GM19099 (cell line): Measurements from ENCODE around the gene HOXC11.

Experiments used
- POLR2A ChIP-seq: IDR thresholded peaks from 3 replicates; pipeline ENCODE4 v1.6.1; 2011; ENCODE audit warnings: low read depth; ENCODE audit not compliant: insufficient read length; ENCODE audit errors: extremely low read depth

Gene HOXC11

DNA sequence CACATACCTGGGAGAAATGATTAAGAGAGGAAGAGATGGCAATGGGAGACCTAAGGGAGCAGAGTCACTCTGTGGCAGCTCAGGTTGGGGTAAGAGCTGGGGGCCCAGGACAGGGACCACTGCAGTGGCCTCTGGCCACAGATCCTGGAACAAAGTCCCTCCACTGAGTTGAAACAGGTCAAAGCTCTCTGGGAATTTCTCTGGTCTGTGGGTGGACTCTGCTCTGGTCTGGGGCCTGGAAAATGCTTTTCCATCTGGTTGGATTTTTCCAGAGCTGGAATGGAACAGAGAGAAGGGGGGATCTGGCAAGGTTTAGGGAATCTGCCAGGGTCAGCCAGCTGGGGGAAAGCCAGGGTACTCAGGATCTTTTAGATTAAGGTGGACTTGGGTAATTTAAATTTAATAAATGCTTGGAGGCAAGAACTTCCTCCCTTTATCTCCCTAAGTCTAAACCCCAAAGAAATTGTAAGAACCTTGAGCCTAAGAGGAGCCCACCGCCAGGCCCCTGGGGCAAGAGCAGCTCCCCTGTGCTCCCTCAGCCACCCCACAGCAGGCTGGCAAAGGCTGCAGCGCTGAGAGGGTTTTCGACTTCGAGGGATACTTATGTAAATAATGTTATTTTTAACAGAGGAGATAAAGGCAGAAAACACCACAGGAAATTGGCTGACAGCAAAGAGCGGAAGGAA is 15.8 kb downstream of the HOXC11 start:
- TF ChIP-seq POLR2A, result no peak

- no peak for TF ChIP-seq POLR2A
These were observed 16.5 kb downstream of the HOXC11 start for GRCh38 chr12:53989227-53990113.

GRCh38 chr12:53990311-53991076 is 17.6 kb downstream of the HOXC11 start:
- TF ChIP-seq POLR2A, result no peak

DNA sequence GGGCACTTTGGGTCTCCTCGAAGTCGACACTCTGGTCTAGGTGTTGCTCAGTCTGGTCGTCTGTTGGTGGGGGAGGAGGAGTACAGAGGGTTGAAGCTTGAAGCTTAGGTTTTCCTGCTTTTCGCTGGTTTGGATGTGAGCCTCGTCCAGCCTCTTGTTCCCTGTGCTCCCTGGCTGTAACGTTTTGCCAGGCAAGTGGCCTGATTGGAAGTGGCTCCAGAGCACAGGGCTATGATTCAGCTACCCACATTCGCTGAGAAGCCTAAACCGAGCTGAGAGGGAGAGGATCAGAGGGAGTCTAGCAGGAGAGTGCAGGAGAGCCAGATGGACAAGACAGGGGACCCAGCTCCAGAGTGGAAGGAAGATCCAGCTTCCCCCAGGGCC is 18.1 kb downstream of the HOXC11 start:
- TF ChIP-seq POLR2A, result no peak

- no peak for TF ChIP-seq POLR2A
These were observed 19.5 kb downstream of the HOXC11 start for GRCh38 chr12:53992377-53992889.

- TF ChIP-seq POLR2A, result no peak
These were observed 20.5 kb downstream of the HOXC11 start for GRCh38 chr12:53993162-53994008.

DNA sequence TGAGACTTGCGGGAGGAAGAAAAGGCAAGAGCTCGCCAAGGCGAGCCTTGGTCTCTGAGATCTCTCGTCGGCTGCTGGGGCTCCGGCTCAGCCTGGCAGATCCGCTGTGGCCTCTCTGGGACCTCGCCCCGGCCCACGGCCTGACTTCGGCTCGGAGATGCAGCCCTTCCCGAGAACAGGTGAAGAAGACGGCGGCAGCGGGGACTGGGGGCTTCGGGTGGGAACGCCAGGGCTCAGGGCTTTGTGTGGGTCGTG is 21.0 kb downstream of the HOXC11 start:
- TF ChIP-seq POLR2A, result no peak

DNA sequence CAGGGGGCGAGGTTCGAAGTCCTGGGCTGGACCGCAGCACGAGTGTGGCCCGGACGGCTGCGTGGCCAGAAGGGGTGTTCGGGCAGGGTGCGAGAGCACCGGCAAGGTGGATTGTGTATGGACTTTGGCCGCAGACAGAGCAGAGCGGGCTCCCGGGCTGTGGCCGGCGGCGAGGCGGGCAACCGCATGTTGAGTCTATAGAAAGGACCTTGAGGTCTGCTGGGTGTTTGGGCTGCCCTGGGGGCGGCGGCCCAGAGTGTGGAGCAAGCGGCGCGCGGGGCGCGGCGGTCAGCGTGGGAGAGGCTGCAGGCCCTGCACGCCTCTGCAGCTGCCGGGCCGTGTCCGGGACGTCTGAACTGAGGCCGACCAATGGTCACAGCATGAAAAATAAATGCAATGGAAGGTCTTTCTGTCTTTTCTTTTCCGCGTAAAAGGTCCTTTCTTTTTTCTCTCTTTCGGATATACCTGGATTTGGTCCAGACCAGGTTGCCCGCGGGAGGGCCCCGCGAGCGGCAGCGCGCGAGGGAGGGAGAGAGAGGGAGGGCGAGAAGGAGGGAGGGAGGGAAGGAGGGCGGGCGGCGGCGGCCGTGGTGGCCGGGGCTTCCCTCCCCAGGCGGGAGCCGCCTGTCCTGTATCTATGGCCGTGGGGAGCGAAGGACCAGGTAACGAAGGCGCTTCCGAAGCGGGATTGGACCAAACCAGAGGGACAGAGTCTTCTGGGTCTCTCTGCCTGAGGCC is 21.5 kb downstream of the HOXC11 start:
- TF ChIP-seq POLR2A, result no peak

DNA sequence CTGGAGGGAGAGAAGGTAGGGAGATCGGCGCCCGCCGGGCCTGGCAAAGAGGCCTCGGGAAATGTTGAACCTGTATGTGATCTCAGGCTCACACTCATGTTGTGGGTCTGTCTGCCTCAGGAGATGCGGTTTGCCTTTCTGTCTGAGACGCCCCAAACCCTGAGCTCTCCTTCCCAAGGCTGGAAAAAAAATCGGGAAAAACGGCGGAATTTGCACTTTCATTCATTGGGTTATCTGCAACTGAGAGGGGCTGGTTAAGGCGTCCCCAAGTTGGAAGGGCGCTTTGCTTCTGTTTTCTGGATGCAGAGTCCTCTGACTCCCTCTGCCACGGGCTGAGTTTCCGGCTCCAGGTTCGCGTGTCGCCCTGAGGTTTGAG is 22.1 kb downstream of the HOXC11 start:
- TF ChIP-seq POLR2A, result no peak

DNA sequence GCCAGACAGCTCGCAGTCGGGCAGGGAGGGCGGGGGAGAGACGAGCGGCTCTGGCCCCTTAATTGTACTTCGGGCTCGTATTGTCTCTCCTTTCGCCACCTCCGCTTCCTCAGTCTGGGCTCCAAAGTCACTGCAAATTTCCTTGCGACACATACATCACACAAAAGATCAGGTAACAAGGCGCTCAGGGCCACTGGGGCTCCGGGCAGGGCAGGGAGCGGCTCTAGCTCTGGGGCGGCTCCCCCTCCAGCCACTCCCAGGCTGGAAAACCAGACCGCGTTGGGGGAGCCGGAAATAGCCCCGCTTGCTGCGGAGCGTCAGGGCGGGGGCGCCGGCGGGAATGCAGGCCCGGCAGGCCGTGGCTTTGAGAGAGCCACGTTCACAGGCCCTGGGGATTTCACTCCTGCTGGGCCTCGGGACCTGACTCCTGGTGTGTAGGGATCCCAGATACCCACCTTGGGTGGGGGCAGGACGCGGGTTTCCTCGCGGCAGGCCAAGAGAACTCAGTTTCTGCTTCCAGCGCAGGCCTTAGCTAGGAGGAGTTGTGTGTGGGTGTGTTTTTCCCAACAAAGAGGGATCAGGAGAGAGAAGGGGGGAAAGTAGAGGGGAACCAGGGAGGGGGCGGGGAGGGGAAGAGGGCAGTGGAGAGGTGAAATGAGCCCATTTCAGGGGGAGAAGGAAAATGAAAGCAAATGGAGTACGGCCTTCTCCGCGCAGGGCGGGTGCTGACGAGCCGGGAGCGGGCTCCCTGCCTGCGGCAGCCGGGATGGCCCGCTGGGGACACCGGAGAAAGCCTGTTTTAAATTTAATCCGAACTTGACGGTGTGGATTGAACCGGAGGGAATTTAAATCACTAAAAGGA is 22.7 kb downstream of the HOXC11 start:
- no peak for TF ChIP-seq POLR2A

- TF ChIP-seq POLR2A, result no peak
These were observed 23.6 kb downstream of the HOXC11 start for GRCh38 chr12:53996240-53997203.
